NCI-H2107 treated with DMSO at 0.1 percent for 48 hours (cell line): Measurements from ENCODE around the gene KCNMA1.

Source experiments
- DNase-seq: peaks from one replicate; lab custom pipeline; 2025; ENCODE audit not compliant: unreplicated experiment; lab: John Stamatoyannopoulos, UW

Gene KCNMA1

GRCh38 chr10:77511498-77512218 is 126.0 kb downstream of the KCNMA1 start:
- DNase-seq, result no peak

GRCh38 chr10:77510695-77511094 is 126.9 kb downstream of the KCNMA1 start:
- DNase-seq, result no peak

- DNase-seq, result no peak
Measured at GRCh38 chr10:77510294-77510693, 127.3 kb downstream of the KCNMA1 start.

- no peak for DNase-seq
Measured at GRCh38 chr10:77509391-77509790, 128.2 kb downstream of the KCNMA1 start.

- no peak for DNase-seq
Measured at GRCh38 chr10:77507291-77507880, 130.2 kb downstream of the KCNMA1 start.

GRCh38 chr10:77506517-77507200 is 130.9 kb downstream of the KCNMA1 start:
- DNase-seq, result no peak

- DNase-seq, result no peak
Measured at GRCh38 chr10:77505431-77506334, 131.9 kb downstream of the KCNMA1 start.

- no peak for DNase-seq
Measured at GRCh38 chr10:77504873-77505257, 132.7 kb downstream of the KCNMA1 start.

- DNase-seq, result no peak
Measured at GRCh38 chr10:77504196-77504872, 133.3 kb downstream of the KCNMA1 start.

- no peak for DNase-seq
Measured at GRCh38 chr10:77501846-77502261, 135.8 kb downstream of the KCNMA1 start.

- DNase-seq, result no peak
Measured at GRCh38 chr10:77501152-77501845, 136.3 kb downstream of the KCNMA1 start.

GRCh38 chr10:77500754-77501151 is 136.9 kb downstream of the KCNMA1 start:
- no peak for DNase-seq

- no peak for DNase-seq
Measured at GRCh38 chr10:77498829-77499228, 138.8 kb downstream of the KCNMA1 start.

GRCh38 chr10:77498210-77498609 is 139.4 kb downstream of the KCNMA1 start:
- no peak for DNase-seq

- DNase-seq, result no peak
Measured at GRCh38 chr10:77497748-77498147, 139.9 kb downstream of the KCNMA1 start.

- peak; percentile 43 for DNase-seq
Measured at GRCh38 chr10:77496941-77497420, 140.6 kb downstream of the KCNMA1 start.

GRCh38 chr10:77494756-77495541 is 142.7 kb downstream of the KCNMA1 start:
- no peak for DNase-seq

- DNase-seq, result no peak
Measured at GRCh38 chr10:77494327-77494726, 143.3 kb downstream of the KCNMA1 start.

GRCh38 chr10:77493851-77494261 is 143.8 kb downstream of the KCNMA1 start:
- DNase-seq, result no peak
